Suppressor macrophage treated with lipopolysaccharide for 1 hour (primary cell): ENCODE measurements around the gene AGRP.

Experiments used
- DNase-seq, 3 donors: peaks; one replicate each; pipeline ENCODE4 v3.0.0-alpha.2; 2020 to 2022

AGRP gene

DNA sequence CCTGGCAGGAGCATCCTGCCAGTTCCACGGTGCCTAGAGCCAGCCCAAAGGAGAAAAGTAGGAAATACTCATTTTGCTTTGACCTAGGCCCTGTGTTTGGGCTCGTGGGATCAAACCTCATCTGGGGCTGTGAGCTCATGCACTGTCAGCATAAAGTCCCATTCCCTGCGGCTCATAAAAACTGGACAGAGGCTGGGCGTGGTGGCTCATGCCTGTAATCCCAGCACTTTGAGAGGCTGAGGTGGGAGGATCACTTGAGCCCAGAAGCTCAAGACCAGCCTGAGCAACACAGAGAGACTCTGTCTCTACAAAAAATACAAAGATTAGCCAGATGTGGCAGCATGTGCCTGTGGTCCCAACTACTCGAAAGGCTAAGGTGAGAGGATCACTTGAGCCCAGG lies 20.3 kb downstream of the AGRP start:
- no peak for DNase-seq

DNA sequence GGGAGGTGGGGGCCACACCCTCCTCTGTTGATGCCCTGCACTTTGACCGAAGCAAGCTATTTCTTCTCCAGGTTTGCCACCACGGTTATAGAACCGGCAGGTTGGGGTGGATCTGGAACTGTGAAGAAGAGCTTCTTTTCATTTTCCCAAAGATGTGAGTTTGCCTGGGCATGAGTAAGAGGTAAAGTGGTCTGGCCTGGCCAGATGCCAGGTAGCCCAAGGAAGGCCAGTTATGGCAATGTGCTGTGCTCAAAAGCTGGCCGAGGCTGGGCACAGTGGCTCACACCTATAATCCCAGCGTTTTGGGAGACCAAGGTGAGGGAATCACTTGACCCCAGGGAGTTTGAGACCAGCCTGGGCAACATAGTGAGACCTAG lies 21.1 kb downstream of the AGRP start:
- DNase-seq, result no peak

DNA sequence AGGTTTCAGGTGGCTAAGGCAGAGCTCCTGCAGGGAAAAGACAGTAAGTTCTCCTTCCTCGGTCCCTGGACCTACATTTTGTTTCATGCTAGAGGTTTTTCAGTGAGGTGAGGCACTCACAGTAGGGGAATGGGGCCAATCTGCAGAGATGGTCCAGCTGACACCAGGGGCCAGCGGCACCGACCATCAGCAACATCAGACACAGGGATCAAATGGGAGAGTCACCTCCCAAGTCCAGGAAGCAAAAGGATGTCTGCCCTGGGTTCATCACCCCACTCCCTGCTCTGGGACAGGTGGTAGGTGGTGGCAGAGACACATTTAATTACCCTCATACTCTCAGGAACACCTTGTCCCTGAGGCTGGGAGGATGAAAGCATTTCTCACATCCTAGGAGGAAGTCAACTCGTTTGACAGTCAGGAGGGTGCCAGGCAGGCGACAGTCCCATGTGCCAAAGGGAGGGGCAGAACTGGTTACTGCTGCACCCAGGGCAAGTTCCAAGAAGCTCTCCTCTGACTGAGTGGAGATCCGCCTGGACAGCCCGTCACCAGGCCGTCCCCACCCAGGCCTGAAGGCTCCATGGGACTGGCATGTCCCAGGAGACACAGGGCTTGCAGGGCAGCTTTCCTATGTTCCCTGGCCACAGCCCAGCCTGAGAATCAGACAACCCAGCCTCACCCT lies 21.6 kb downstream of the AGRP start:
- DNase-seq, result no peak

DNA sequence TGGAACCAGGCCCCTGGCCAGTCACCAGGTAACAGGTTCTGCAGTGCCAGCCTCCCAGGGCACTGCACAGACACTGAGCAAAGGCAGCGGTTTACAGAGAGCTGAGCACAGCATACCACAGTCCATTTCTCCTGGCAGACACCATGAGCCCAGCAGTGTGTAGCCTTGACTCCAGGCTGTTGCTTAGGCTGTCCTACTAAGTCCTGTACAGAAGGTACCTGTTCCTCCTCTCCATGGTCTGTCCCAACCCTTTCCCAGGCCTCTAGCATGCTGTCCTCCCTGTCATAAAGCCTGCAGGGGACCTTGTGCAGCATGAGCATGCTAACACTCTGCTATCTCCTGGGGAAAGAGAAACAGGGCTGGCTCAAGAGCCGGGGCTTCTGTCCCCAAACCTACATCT lies 22.4 kb downstream of the AGRP start:
- DNase-seq, result no peak

DNA sequence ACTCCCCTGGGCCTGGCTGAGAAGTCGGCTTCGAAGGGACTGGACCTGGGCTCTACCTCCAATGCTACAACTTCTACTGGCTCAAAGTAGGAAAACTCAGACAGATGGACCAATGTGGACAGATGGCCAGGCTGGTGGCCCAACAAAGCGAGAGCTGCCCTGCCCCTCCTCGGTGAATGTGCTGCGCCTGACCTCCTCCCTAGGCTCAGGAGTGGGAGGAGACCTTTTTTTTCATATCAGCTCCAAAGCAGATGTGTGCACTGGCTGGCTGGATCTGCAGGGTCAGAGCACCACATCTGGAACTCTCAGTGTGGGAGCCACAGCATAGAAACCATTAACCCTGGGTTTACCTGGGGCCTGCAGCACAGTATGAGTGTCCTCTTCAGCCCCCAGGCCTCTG lies 23.2 kb downstream of the AGRP start:
- no peak for DNase-seq

DNA sequence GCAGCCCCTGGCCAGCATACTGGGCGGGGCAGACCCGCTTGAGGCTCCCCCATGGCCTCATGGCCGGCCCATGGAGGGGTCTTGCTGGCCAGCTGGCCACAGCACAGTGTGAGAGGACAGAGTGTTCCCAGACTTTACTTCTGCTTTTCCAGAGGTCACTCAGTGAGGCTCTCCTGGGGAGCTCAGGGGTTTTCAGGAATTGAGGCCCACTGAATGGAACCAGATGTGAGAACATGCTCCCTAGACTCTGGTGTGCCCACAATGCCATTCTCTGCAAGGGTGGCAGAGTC lies 23.5 kb downstream of the AGRP start:
- DNase-seq, result no peak

DNA sequence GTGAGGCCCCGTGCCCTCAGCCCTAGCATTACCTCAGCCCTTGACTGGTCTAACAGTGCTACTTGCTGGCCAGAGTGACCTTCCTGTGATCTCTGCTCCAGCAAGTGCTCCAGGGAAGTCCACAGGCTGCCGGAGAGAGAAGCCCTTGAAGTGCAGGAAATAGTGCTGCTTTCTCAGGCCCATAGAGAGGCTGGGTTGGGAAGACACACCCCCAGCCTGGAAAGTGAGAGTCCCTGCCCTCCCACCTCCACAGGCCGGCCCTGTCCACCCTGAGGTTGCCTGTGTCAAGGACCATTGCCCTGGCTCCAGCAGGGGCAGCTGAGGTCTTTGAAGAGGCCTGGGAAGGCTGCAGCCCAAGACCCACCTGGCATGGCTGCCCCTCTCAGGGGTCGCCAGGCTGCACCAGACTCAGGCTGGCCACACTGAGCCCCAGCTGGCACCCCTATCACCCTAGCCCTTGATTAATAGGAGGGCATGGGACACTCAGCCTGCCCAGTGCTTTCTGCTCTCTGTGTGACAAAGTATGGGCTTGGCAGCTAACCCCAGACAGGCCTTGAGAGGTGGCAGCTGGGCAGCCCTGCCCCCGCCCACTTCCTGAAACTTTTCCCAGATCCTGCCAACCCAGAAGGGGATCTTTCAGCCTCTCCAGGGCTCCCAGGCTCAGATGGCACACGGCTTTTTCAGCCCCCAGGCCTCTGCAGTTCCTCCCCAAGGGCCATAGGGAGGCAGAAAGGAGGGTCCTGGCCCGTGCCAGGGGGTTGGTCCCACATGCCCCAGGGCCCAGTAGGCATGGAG lies 24.1 kb downstream of the AGRP start:
- peak in 1 of 3 donors; percentile 21 for DNase-seq

DNA sequence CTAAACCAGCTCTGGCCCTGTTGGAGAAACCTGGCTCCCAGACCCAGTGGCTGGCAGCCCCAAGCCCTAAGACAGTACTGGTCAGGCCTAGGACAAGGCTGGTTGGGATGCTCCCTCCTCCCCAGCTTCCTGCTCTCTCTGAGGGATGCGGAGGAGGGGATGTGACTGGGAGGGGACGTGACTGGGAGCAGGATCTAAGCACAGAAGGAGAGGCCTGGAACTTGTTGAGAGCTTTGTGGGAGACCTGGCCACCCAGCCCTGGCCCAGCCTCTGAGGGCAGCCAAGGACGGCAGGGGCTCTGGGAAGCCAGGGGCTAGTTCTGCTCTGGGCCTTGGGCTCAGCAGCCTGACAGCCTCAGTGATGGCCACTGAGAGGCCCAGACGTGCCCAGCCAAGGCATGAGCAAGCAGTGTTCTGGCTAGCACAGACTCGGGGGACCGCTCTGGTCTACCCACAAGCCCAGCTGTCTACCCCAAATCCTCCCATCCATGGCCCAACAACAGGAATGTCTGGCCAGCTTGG lies 25.2 kb downstream of the AGRP start:
- no peak for DNase-seq

DNA sequence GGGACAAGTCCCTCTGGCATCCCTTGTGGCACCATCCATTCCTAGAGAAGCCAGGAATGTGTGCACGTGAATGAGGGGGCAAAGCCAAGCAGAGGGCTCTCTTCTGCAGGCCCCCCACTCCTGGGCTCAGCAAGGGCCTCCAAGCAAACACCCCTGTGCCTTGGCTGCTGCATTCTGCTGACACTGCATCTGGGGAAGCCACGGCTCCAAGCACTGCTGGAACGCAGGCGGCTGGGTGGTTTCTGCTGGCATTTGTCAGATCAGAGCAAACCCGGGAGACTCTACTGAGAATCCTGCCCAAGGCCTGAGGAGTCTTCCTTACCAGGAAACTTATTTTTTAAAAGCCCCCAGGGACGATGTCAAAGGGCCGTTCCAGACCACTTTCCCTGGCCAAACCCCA lies 25.7 kb downstream of the AGRP start:
- no peak for DNase-seq

DNA sequence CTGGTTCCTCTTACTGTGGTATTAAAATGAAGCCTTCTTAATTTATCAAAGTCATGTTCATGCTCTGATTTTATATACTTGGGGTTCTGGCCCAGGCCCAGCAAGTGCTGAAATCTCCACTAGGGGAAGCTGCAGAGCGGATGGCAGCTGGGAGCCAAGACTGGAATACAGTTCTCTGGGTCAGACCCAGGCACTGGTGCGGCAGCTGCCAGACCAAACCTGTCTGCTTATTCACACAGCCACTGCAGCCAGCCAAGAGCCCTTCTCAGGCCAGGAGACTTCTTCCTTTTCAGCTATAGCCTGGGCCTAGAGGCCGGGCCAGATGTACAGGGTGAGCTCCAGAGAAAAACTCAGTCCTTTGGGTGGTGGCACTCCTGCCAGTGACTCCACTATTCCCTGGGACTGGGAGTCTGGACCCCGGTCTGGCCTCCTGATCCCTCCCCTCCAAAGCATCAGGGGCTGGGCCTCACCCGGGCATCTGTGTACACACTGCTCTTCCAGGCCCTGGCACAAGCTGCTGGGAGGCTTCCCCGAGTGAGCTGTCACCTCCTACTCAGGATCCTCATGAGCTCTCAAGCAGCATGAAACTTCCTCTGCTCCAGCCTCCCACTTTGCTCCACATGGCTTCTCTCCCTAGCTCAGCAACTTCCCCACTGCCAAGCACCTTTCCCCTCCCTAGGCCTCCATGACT lies 26.8 kb downstream of the AGRP start:
- DNase-seq, result peak; percentile 60 to 71 (median 69)

DNA sequence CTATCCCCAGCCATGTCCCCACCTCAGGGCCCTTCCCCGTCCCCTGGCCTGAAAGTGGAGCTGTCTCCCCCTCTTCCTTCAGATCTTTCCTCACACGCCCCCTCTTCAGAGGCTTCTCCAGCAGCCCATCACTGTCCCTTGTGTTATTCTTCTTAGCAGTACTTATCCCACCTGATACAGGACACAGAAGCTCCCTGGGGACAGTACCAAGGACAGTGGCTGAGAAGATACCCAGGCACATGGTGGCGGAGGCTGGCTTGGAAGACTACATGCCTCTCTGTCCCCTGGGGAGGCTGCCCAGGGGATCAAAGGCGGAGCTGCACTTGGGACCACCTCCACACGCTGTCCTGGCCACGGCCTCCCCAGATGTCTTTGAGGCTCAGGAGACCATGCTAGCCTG lies 28.5 kb downstream of the AGRP start:
- no peak for DNase-seq

DNA sequence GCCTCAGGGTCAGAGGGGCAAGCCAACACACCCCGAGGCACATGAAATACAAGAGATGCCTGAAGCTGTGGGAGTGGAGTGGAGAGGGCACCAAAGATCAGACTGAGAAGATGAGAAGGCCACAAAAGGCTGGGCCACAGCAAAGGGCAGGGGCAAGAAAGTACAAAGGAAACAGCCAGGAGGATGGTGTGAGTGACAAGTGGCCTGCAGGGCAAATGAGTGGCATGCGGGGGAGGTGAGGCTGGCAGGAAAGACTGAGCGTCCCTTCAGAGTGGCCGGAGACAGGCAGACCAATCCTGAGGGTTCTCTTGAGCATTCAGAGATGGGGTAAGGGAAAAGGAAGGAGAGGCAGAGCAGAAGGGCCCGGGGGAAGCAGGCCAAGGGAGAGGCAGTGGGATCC lies 29.2 kb downstream of the AGRP start:
- DNase-seq, result no peak

DNA sequence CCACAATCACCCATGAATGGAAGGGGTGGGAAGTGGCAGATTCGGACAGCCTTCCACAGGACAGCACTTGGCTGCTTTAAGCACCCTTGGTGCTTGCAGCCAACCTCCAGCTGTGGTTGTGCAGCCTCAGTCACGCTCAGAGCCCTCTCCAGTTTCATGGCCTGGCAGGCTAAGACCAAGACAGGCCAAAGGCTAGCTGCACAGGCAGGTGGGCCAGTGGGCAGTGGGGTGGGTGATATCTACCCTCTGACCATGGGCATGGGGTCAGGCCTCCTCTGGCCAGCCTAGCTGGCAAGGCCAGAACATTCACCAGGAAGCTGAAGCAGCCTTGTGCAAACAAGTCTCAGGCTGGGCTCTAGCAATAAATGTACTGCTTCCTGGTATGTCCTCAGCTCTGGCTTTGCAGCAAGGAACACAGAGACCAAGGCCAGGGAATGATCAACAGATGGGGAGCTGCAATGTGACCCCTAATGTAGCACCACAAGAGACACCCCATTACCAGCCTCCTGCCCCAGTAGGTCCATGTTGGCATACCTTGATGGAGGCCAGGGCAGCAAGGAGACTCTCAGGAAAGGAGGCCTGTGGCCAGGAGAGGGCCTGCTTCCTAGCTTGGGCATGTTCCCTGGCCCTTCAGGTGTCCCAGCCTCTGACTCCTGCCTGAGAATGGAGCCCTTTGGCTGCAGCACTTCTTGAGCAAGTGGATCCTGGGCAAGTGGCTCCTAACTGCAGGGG lies 31.5 kb downstream of the AGRP start:
- DNase-seq, result no peak

DNA sequence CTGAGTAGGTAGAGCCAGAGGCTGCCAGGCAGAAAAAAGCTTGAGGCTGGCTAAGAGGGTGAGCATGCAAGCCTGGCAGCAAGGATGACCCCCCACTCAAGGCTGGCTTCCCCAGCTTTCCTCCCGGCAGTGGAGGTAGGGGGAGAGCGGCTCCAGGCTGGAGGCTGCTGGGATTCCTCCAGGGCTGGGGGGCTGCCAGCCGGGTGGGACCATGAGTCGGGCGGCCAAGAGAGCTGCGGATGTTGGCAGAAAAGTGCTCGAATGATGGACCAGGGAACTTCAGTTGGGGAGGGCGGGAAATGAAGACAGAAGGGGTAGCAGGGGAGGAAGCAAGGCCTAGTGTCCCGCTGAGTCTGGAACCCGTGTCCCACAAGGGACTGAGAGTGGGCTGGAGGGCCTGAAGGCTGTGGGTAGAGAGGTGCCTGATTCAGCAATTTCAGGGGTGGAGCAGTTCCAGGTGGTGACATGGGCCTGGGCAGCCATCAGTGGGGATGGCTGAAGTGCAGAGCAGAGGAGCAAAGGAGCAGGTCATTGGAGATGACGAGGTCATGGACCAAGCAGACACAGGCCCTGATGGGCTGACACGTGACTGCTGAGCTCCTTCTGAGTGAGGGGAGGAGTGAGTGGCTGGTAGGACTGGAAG lies 32.2 kb downstream of the AGRP start:
- DNase-seq, result no peak

DNA sequence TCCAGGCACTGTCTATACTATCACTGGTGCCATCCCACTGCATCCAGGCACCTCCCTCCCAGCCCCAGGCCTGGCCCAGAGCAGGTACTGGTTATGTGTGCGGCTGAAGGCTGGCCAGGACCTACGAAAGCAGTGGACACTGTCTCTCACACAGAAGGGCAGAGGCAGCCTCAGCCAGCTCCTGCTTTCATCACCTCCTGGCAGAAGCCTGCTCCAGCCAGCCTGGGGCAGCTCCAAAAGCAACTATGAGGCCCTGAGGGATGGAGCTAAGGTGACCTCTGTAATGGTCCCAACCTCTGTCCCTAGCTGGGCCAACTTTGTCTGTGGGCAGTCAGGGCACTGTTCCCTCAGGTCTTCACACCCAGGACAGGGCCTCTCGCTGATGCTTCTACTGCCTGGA lies 33.6 kb downstream of the AGRP start:
- DNase-seq, result no peak

DNA sequence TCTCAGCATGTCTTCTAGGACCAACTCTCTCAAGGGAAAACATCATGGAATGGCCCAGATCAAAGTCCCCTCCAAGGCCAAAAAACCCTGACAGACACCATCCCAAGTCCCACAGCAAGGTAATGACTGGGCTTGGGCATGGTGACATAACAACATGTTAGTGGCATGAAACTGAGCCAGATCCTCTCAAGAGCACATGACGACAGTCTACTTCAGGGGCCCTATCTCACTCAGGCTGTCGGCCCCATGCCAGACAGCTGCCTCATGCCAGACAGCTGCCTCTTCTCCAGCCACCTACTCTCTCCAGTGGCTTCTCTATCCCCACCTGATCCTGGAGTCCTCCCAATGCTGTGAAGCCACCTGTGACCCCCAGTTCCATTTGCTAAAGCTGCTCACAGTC lies 34.0 kb downstream of the AGRP start:
- DNase-seq, result no peak

DNA sequence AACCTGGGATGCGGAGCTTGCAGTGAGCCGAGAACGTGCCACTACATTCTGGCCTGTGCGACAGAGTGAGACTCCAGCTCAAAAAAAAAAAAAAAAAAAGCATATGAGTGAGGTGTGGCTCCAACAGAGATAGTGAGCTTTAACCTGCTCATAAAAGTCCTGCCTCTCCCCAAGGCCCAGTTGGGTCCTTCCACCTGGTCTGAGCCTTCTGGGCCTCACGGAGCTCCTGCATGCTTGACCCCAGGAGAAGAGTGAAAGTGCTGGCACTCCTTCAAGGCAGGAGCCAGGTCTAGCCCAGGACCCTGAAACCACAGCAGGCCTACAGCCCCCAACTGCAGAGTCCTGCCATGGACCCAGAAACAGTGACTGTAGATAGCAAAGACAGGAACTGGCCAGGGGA lies 34.8 kb downstream of the AGRP start:
- no peak for DNase-seq

DNA sequence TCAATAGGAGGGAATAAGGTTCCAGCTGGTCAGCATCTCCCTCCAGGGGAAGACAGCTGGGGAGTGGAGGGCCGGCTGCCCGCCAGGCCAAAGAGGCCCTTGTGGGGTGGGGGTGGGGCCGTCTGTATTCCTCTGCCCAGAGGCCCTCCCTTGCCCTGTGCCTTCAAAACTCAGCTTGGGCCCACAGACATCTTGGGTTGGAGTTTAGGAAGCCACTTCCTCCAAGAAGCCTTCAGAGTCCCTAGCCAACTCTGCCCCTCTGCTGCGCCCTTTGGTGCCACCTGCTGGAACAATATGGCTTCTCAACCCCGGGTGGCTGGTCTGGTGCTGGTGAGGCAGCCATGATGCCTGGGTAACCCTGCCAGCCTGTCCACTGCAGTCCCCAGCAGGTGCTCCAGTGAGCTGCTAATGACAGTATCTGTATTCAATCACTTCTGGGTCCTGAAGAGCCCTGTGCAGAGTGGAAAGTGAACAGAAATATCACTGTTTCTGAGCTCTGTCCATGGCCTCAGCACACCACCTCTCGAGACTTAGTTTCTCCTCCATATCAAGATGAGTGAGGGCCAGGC lies 35.8 kb downstream of the AGRP start:
- DNase-seq, result peak; percentile 78 to 86 (median 81)

DNA sequence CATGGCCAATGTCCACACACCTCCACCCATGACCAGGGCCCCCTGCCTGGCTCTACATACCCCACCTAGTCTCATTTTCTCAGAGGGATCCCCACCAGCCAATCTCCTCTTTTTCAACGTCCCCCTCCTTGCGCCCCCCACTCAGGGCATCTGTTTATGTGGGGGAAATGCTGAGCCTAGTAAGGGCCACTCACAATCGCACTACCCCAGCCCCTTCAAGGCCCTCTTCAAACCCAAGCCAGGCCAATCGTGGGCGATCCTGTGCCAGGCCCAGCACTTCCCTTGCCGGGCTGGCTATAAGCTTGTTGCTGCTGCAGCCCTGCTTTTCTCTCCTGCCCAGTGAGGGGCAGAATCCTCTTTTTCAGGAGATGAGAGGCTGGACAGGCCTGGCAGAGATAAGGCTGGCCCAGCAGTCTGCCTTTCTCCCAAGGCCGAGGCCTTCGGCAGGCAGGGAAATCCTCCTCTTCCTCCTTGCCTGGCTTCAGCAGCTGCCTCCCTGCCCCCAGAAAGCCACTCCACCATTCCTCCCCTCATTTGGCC lies 36.3 kb downstream of the AGRP start:
- no peak for DNase-seq

DNA sequence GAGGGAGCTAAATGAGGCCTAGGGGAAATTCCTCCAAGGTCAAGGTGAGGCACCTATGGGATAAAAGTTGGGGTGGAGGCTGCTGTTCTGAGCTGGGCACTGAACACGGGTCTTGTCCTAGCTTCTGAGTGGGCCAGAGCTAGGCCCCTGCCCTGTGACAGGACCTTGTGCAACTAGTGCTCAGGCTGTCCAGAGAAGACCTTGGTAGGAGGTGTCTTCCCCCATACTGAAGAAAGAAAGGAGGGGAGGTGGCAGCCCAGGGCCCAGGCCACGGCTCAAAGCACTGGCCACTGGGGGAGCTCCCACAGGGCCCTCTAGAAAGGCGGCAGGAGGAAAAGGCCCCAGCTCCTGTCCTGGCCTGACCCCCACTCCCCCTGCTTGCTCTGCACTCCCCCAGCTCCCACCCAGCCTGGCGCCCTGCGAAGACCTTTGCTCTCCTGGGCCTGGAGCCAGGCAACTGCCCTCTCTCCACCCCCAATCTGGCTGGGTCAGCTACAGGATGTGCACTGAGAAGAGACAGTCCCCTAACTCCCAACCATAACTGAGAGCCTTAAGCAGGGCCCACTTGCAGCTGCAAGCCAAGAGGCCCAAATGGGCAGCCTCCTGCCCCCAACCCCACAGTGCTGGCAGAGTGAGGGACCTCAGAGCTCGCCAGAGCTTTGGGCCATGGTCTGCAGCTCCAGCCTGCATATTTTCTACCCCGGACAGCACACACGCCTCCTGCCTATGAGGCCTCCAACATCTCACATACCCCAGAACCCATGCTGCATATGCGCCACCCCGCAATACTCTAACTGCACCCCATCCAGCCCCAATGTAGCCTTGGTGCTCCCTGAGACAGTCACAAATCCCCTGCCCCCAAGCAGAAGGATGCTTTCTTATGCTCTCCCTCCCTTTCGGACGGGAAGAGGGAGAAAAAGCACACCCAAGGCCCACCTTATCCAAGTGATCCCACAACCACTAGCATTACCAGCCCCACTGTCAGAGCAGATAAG lies 37.1 kb downstream of the AGRP start:
- DNase-seq, result no peak

DNA sequence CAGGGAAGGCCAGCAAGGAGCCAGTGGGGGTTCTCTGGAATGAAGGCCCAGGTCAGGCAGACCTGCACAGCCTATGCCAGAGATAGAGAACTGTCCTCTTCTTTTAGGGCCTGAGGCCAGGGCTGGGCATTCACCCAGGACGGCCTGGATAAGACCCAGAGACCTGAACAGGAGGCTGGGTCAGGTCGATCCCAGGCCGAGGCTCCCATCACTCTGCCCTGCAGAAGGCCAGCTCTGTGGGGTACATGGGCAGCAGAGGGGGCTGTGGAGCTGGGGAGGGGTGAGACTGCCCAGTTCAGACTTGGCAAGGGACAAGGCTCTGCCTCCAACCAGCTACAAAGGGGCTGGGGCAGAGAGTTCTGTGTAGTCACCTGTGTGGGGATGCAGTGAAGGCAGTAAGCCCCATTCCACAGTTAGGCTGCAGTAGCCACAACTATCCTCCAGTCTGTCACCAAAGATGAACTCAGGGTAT lies 37.9 kb downstream of the AGRP start:
- no peak for DNase-seq
